Measurements from ENCODE around the gene CCDC201. TPM values are rescaled to one million over a fixed set of nuclear protein-coding genes. Genes with fewer than 3 reads are reported as not detected.

Gene CCDC201
- total RNA-seq: not detected

- CTCF ChIA-PET: no interaction called here
- Mint-ChIP-seq H3K27ac (no peak within 1 kb of the TSS), H3K27me3 (peaks cover 4% of the 10 kb centered on the region), H3K4me1 (ENCODE audit: low read depth) (no peaks in the 10 kb centered on the region), H3K9me3 (no peaks in the 10 kb centered on the region), H3K4me3 (no peak within 1 kb of the TSS), H3K36me3 (no peaks in the 10 kb centered on the region)
- POLR2A ChIA-PET: no interaction called here
- intact Hi-C loops (cut with micrococcal nuclease): no loop called here
- DNase-seq: no peak
These were observed at the start of gene CCDC201 for GRCh38 chr7:45873035-45873354. CCDC201 (minus strand) TSS chr7:45873082; CDS start chr7:45873007, 75 bp downstream.

GRCh38 chr7:45921699-45922519, 49.0 kb upstream of the CCDC201 start:
- Mint-ChIP-seq H3K27ac (no peak overlapping the region), H3K36me3 (no peaks in the 10 kb centered on the region), H3K9me3 (no peaks in the 10 kb centered on the region), H3K4me1 (ENCODE audit: low read depth) (peaks cover 22% of the 10 kb centered on the region), H3K27me3 (peaks cover 43% of the 10 kb centered on the region), H3K4me3 (peak overlapping the region; percentile 41)
- peak; percentile 46 for DNase-seq
- intact Hi-C loops (cut with micrococcal nuclease): loop anchor here (1.0 to 5.0 kb wide), 4 partner anchors 230 to 1330 kb away; no protein-coding TSS in a partner anchor
- POLR2A ChIA-PET: no interaction called here
- CTCF ChIA-PET: interaction anchor here (0.7 to 1.9 kb wide), 11 partner anchors 9 to 1167 kb away, joined by 3 to 9 read pairs (median 5); no protein-coding TSS in a partner anchor

GRCh38 chr7:45921381-45921698, 48.5 kb upstream of the CCDC201 start:
- H3K9me3 Mint-ChIP-seq: no peaks in the 10 kb centered on the region
- no peaks in the 10 kb centered on the region for H3K36me3 Mint-ChIP-seq
- no peak overlapping the region for H3K27ac Mint-ChIP-seq
- H3K27me3 Mint-ChIP-seq: peaks cover 43% of the 10 kb centered on the region
- ChIA-PET POLR2A (no interaction called here), CTCF (interaction anchor here (1.1 to 1.5 kb wide), 2 partner anchors 15 to 1166 kb away, joined by 3 to 6 read pairs; no protein-coding TSS in a partner anchor)
- intact Hi-C loops (cut with micrococcal nuclease): loop anchor here (5.0 kb wide), 3 partner anchors 231 to 1331 kb away; no protein-coding TSS in a partner anchor
- DNase-seq: no peak
- peaks cover 22% of the 10 kb centered on the region for H3K4me1 Mint-ChIP-seq (ENCODE audit: low read depth)
- no peak overlapping the region for H3K4me3 Mint-ChIP-seq

GRCh38 chr7:45920502-45921380, 47.9 kb upstream of the CCDC201 start, which contains the start of gene IGFBP3:
IGFBP3 (minus strand) TSS chr7:45921272; CDS start chr7:45921140, 132 bp downstream.
- Mint-ChIP-seq H3K9me3 (no peaks in the 10 kb centered on the region), H3K27ac (no peak within 1 kb of the TSS), H3K4me1 (ENCODE audit: low read depth) (peaks cover 22% of the 10 kb centered on the region), H3K36me3 (no peaks in the 10 kb centered on the region), H3K27me3 (peaks cover 44% of the 10 kb centered on the region), H3K4me3 (peak within 1 kb of the TSS; percentile 58)
- peak; percentile 29 for DNase-seq
- CTCF ChIA-PET: interaction anchor here (1.1 to 1.5 kb wide), 3 partner anchors 14 to 1167 kb away, joined by 3 to 6 read pairs (median 3); no protein-coding TSS in a partner anchor
- POLR2A ChIA-PET: no interaction called here
- intact Hi-C loops (cut with micrococcal nuclease): loop anchor here (5.0 kb wide), 3 partner anchors 232 to 1332 kb away; no protein-coding TSS in a partner anchor

GRCh38 chr7:45919993-45920459, 47.1 kb upstream of the CCDC201 start:
- Mint-ChIP-seq H3K9me3 (no peaks in the 10 kb centered on the region), H3K4me3 (peak overlapping the region; percentile 58), H3K36me3 (no peaks in the 10 kb centered on the region), H3K27me3 (peaks cover 45% of the 10 kb centered on the region), H3K4me1 (ENCODE audit: low read depth) (peaks cover 22% of the 10 kb centered on the region), H3K27ac (no peak overlapping the region)
- intact Hi-C loops (cut with micrococcal nuclease): loop anchor here (5.0 kb wide), 3 partner anchors 232 to 1332 kb away; no protein-coding TSS in a partner anchor
- CTCF ChIA-PET: interaction anchor here (1.2 to 3.1 kb wide), 2 partner anchors 29 to 1168 kb away, joined by 3 to 13 read pairs; no protein-coding TSS in a partner anchor
- DNase-seq: no peak
- POLR2A ChIA-PET: no interaction called here

- POLR2A ChIA-PET: no interaction called here
- H3K27me3 Mint-ChIP-seq: peaks cover 44% of the 10 kb centered on the region
- CTCF ChIA-PET: interaction anchor here (0.5 to 3.1 kb wide), 3 partner anchors 28 to 1169 kb away, joined by 3 to 13 read pairs (median 4); no protein-coding TSS in a partner anchor
- H3K9me3 Mint-ChIP-seq: no peaks in the 10 kb centered on the region
- no peak overlapping the region for H3K27ac Mint-ChIP-seq
- H3K4me3 Mint-ChIP-seq: no peak overlapping the region
- H3K4me1 Mint-ChIP-seq (ENCODE audit: low read depth): peaks cover 22% of the 10 kb centered on the region
- H3K36me3 Mint-ChIP-seq: no peaks in the 10 kb centered on the region
- DNase-seq: no peak
- intact Hi-C loops (cut with micrococcal nuclease): no loop called here
These were observed 46.4 kb upstream of the CCDC201 start for GRCh38 chr7:45919231-45919784.

DNA sequence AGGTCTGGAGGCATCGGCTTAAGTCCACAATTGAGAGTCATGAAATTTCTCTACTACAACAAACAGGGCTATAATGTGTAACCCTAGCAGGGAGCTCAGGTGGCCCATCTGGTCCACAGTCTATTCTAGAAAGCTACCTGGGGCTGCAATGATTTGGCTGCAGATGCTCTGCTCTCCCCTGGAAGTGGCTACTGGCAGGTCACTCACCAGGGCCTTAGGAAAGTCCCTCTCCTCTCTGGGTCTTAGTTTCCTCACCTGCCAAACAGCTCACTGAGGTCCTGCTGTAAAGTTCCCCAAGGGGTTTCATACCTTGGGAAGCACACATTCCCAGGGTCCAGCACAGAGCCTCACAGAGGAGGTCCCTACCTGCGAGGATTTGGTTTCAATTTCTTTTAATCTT, 45.7 kb upstream of the CCDC201 start:
- H3K27me3 Mint-ChIP-seq: peaks cover 40% of the 10 kb centered on the region

GRCh38 chr7:45917658-45918057, 44.8 kb upstream of the CCDC201 start:
- Mint-ChIP-seq H3K36me3 (no peaks in the 10 kb centered on the region), H3K27me3 (peaks cover 34% of the 10 kb centered on the region), H3K9me3 (no peaks in the 10 kb centered on the region), H3K4me3 (no peak overlapping the region), H3K27ac (no peak overlapping the region), H3K4me1 (ENCODE audit: low read depth) (peaks cover 16% of the 10 kb centered on the region)
- intact Hi-C loops (cut with micrococcal nuclease): loop anchor here (1.0 kb wide), 2 partner anchors 435 to 1172 kb away; no protein-coding TSS in a partner anchor
- CTCF ChIA-PET: interaction anchor here (0.5 to 3.1 kb wide), 16 partner anchors 12 to 1336 kb away, joined by 3 to 13 read pairs (median 3); no protein-coding TSS in a partner anchor
- POLR2A ChIA-PET: no interaction called here
- DNase-seq: peak; percentile 84

More for the DNA sequence above, 45.7 kb upstream of the CCDC201 start:
- Mint-ChIP-seq H3K9me3 (no peaks in the 10 kb centered on the region), H3K4me3 (no peak overlapping the region), H3K36me3 (no peaks in the 10 kb centered on the region), H3K4me1 (ENCODE audit: low read depth) (peaks cover 22% of the 10 kb centered on the region), H3K27ac (no peak overlapping the region)
- POLR2A ChIA-PET: no interaction called here
- CTCF ChIA-PET: interaction anchor here (0.5 to 3.1 kb wide), 8 partner anchors 11 to 1335 kb away, joined by 3 to 13 read pairs (median 3); no protein-coding TSS in a partner anchor
- intact Hi-C loops (cut with micrococcal nuclease): no loop called here
- DNase-seq: no peak

DNA sequence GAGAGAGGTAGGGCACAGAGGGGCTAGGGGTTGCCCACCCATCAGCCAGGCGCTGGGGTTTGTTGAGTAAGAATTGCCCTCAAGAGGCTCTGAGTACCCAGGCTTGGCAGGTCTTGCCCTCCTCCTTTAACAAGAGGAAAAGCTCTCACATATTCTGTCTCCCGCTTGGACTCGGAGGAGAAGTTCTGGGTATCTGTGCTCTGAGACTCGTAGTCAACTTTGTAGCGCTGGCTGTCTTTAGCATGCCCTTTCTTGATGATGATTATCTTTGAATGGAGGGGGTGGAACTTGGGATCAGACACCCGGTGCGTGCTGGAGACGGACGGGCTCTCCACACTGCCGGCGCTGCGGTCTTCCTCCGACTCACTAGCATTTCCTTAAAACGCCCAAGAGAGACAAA, 44.2 kb upstream of the CCDC201 start:
- intact Hi-C loops (cut with micrococcal nuclease): loop anchor here (1.0 kb wide), 2 partner anchors 435 to 1172 kb away; no protein-coding TSS in a partner anchor
- Mint-ChIP-seq H3K36me3 (no peaks in the 10 kb centered on the region), H3K4me3 (no peak overlapping the region), H3K27me3 (peaks cover 29% of the 10 kb centered on the region), H3K9me3 (no peaks in the 10 kb centered on the region), H3K27ac (no peak overlapping the region), H3K4me1 (ENCODE audit: low read depth) (peaks cover 10% of the 10 kb centered on the region)
- DNase-seq: no peak
- CTCF ChIA-PET: interaction anchor here (0.8 to 3.1 kb wide), 8 partner anchors 13 to 1171 kb away, joined by 3 to 13 read pairs (median 3); no protein-coding TSS in a partner anchor
- POLR2A ChIA-PET: no interaction called here

DNA sequence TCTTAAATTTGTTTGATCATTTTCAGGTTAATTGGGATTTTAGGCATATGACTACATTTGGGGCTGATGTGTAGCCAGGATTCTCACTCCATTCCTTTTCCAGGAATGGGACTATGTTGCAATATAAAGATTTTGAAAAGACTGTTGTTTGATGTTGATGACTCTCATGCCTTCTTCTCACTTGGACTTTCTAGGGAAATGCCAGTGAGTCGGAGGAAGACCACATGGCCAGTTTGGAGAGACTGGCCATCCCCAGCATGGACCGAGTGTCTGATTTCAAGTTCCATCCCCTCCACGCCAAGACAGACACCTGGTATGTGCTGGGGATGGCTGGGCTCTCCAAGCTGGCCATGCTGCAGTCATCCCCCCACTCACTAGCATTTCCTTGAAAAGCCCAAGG, 42.7 kb upstream of the CCDC201 start:
- no peak for DNase-seq
- Mint-ChIP-seq H3K9me3 (no peaks in the 10 kb centered on the region), H3K27ac (no peak overlapping the region), H3K27me3 (peaks cover 21% of the 10 kb centered on the region), H3K4me1 (ENCODE audit: low read depth) (peaks cover 7% of the 10 kb centered on the region), H3K4me3 (no peak overlapping the region), H3K36me3 (no peaks in the 10 kb centered on the region)
- ChIA-PET CTCF (interaction anchor here (0.6 kb wide), 1 partner anchor 1391 kb away, joined by 3 read pairs; no protein-coding TSS in a partner anchor), POLR2A (no interaction called here)
- intact Hi-C loops (cut with micrococcal nuclease): no loop called here

DNA sequence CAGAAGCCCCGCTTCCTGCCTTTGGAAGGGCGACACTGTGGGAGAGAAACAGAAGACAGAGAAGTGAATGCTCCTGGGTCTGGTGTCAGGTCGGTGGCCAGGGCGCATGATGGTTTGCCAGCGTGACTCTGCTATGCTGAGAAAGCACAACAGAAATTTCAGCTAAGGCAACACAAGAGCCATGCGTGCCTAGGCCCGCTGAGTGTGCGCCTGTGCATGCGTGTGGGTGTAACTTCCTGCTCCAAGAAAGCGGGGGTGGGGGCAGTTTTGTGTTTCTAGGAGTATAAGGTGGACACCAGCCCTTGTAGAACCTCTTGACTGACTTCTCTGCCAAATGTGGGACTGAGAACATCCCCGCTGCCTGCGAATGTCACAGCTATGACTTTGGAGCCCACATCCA, 42.0 kb upstream of the CCDC201 start:
- ChIA-PET CTCF (interaction anchor here (1.0 kb wide), 1 partner anchor 1904 kb away, joined by 3 read pairs; no protein-coding TSS in a partner anchor), POLR2A (no interaction called here)
- intact Hi-C loops (cut with micrococcal nuclease): no loop called here
- no peak for DNase-seq
- Mint-ChIP-seq H3K27me3 (peaks cover 15% of the 10 kb centered on the region), H3K4me3 (no peak overlapping the region), H3K4me1 (ENCODE audit: low read depth) (peaks cover 2% of the 10 kb centered on the region), H3K9me3 (no peaks in the 10 kb centered on the region), H3K36me3 (no peaks in the 10 kb centered on the region), H3K27ac (no peak overlapping the region)
